Gastroesophageal sphincter (tissue), 4 donors: ENCODE data around the gene TPSD1. TPM values are rescaled to one million over a fixed set of nuclear protein-coding genes. Genes with fewer than 3 reads are reported as not detected.
"Not testable (repeated sequence)": the region's sequence is repeated elsewhere in the genome, so short reads cannot be mapped to it uniquely, and the experiment has no call there.

Source experiments
- ATAC-seq: fragments of 150-250 bp; one replicate; pipeline ENCODE4 v1.9.1; 2016; ENCODE audit warnings: mild to moderate bottlenecking, moderate library complexity
- H3K27ac ChIP-seq, 4 donors: fragments of 200-600 bp; sonication (generic) in 3 of 4; 1 replicate in 3 of 4; 2 replicates in 1 of 4; pipeline ENCODE4 v1.5.1; 2016 to 2019
- H3K27me3 ChIP-seq: fragments of 200-600 bp; sonication (generic); one replicate; pipeline ENCODE4 v1.5.1; 2019
- H3K36me3 ChIP-seq, 2 donors: fragments of 200-600 bp; sonication (generic); one replicate each; pipeline ENCODE4 v1.5.1; 2019; ENCODE audit warnings: control low read depth in 1 of 2
- H3K4me1 ChIP-seq, 3 donors: fragments of 200-600 bp; sonication (generic); 1 replicate in 2 of 3; 2 replicates in 1 of 3; pipeline ENCODE4 v1.5.1; 2016 to 2019; ENCODE audit warnings: control low read depth in 2 of 3
- H3K4me3 ChIP-seq, 2 donors: fragments of 200-600 bp; sonication (generic); one replicate each; pipeline ENCODE4 v1.5.1; 2019; ENCODE audit warnings: mild to moderate bottlenecking in 1 of 2, moderate library complexity in 1 of 2
- H3K9me3 ChIP-seq, 3 donors: fragments of 200-600 bp; sonication (generic); one replicate each; pipeline ENCODE4 v1.5.1; 2017 to 2019; ENCODE audit warnings: control low read depth in 2 of 3
- EP300 ChIP-seq: sonication (generic); formaldehyde crosslinking; IDR thresholded peaks from one replicate; pipeline ENCODE4 v1.6.1; 2017; ENCODE audit warnings: antibody characterized with exemption, mild to moderate bottlenecking
- POLR2A ChIP-seq, 2 donors: fragments of 450-650 bp; IDR thresholded peaks; one replicate each; pipeline ENCODE4 v1.6.1; 2017; ENCODE audit warnings: antibody characterized with exemption in 2 of 2, mild to moderate bottlenecking in 2 of 2, moderate library complexity in 1 of 2
- POLR2AphosphoS5 ChIP-seq: sonication (generic); formaldehyde crosslinking; IDR thresholded peaks from one replicate; pipeline ENCODE4 v1.6.1; 2017; ENCODE audit warnings: antibody characterized with exemption
- WGBS, 2 donors: methylation state at CpG; one replicate each; pipeline ENCODE4 v1.1.5; 2018; ENCODE audit warnings: low coverage in 1 of 2; 5-methylcytosine and 5-hydroxymethylcytosine counted together
- total RNA-seq, 4 donors: library from RNA; depleted of rRNA; stranded (reverse); fragments of >200 nt; gene quantifications; one replicate each; pipeline ENCODE4 v1.1.0, GENCODE V29; 2016
- TF ChIP-seq, protein P1 (sequence below), 4 experiments: fragments of 200-600 bp in 2 of 4; fragments of 450-650 bp in 2 of 4; sonication (generic) in 1 of 4; IDR thresholded peaks; one replicate each; pipeline ENCODE4 v1.5.1; 2017 to 2019; ENCODE audit warnings: antibody characterized with exemption in 4 of 4, mild to moderate bottlenecking in 2 of 4, moderate library complexity in 2 of 4

TPSD1 gene
- total RNA-seq, 4 donors from 2014 or later = 2.8 to 6.4 (median 3.7) TPM; not detected in 1

DNA sequence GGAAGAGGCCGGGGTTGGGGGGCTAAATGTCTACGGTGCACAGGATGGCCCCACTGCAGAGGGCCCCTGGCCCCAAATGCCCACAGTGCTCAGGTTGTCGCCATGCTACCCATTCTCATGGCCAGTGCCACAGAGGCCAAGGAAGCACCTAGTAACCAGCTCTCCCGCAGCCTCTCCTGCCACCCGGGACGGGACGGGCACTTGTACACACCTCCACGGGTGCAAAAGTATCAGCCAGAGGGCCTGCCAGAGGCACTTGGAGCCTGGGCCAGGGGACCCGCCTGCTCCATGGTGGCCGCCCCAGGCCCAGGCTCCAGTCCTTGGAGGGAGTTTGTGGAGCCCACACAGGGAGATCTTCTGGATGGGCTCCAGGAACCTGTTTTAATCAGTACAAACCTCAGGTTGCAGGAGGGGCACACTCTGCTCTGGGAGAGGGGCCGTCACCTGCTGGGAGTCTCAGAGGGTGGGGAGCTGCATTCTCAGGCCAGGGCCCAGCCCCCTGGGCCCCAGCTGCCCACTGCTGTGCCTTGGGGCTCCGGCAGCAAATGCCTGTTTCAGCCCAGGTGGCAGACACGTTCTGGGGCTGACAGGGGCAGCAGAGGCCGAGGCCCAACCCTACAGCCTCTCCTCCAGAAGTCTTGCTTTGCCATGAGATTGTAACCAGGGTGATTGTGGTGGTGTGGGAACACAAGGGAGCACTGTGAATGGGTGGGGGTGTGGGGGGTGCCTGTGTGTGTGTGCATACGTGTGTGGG lies 7.9 kb downstream of the TPSD1 start:
- 57 to 69% methylated on average over 5 to 6 of the region's 15 CpGs for WGBS, 2 donors
- H3K27me3 ChIP-seq = peaks cover 70% of the 10 kb centered on the region
- TF ChIP-seq EP300 (no peak), POLR2A (IDR thresholded peaks at IDR 0.05) (no peak), POLR2AphosphoS5 (no peak)
- TF ChIP-seq, protein P1, sequence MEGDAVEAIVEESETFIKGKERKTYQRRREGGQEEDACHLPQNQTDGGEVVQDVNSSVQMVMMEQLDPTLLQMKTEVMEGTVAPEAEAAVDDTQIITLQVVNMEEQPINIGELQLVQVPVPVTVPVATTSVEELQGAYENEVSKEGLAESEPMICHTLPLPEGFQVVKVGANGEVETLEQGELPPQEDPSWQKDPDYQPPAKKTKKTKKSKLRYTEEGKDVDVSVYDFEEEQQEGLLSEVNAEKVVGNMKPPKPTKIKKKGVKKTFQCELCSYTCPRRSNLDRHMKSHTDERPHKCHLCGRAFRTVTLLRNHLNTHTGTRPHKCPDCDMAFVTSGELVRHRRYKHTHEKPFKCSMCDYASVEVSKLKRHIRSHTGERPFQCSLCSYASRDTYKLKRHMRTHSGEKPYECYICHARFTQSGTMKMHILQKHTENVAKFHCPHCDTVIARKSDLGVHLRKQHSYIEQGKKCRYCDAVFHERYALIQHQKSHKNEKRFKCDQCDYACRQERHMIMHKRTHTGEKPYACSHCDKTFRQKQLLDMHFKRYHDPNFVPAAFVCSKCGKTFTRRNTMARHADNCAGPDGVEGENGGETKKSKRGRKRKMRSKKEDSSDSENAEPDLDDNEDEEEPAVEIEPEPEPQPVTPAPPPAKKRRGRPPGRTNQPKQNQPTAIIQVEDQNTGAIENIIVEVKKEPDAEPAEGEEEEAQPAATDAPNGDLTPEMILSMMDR (IDR thresholded peaks at IDR 0.05) = no peak
- H3K27ac ChIP-seq = no peak overlapping the region
- no peaks in the 10 kb centered on the region for H3K9me3 ChIP-seq
- H3K4me3 ChIP-seq = no peak overlapping the region
- no peaks in the 10 kb centered on the region for H3K36me3 ChIP-seq
- peaks cover 0 to 7% (median 0%) of the 10 kb centered on the region in 3 donors for H3K4me1 ChIP-seq
- no peak for ATAC-seq

DNA sequence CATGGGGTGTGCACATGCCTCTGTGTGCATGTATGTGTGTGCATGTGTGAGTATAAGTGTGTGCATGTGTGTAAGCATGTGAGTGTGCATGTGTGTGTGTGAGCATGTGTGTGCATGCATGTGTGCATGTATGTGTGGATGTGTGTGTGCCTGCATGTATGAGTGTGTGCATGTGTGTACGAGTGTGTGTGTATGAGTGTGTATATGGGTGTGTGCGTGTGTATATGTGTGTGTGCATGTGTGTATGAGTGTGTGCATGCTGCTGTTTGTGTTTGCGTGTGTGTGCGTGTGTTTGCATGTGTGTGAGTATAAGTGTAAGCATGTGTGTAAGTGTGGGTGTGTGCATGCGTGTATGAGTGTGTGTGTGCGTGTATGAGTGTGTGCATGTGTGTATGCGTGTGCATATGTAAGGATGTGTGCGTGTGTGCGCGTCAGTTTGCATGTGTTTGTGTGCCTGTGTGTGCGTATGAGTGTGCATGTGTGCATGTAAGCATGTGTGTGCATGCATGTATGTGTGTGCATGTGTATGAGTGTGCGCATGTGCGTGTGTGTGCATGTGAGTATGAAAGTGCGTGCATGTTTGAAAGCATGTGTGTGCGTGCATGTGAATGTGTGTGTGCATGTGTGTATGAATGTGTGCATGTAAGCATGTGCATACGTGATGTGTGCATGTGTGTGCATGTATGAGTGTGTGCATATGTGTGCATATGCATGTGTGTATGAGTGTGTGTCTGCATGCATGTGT lies 8.6 kb downstream of the TPSD1 start:
- Histone ChIP-seq H3K9me3 (no peaks in the 10 kb centered on the region), H3K4me3 (no peak overlapping the region), H3K27me3 (peaks cover 68% of the 10 kb centered on the region), H3K4me1 (no peaks in the 10 kb centered on the region), H3K36me3 (no peaks in the 10 kb centered on the region), H3K27ac (no peak overlapping the region)
- TF ChIP-seq EP300 (no peak), POLR2AphosphoS5 (no peak), POLR2A (IDR thresholded peaks at IDR 0.05) (no peak)
- TF ChIP-seq, protein P1 (IDR thresholded peaks at IDR 0.05) = no peak
- WGBS, 2 donors = 82 to 90% methylated on average over 12 to 16 of the region's 16 CpGs
- no peak for ATAC-seq

DNA sequence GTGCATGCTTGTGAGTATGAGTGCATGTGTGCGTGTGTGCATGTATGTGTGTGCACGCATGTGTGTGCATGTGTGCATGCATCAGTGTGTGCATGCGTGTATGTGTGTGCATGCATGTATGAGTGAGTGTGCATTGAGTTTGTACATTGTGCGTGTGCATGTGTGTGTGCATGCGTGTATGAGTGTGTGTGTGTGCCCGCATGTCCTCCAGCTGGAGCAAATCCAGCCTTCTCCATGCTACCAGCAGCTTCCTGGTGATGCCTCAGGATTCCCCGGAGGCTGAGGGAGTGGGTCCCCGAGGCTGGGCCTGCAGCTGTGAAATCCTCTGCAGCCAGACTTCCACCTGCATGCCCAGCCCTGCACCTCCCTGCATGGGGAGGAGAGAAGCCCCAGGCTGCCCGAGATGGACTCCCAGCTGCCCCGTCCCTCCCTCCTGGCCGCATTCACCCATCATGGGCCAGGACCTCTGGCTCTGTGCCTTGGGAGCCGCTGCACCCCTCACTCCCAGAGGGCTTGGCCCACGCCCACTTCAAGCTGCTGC lies 9.3 kb downstream of the TPSD1 start:
- H3K36me3 ChIP-seq = no peaks in the 10 kb centered on the region
- H3K4me3 ChIP-seq = no peak overlapping the region
- 80 to 96% methylated on average over 3 to 5 of the region's 13 CpGs for WGBS, 2 donors
- H3K27me3 ChIP-seq = peaks cover 68% of the 10 kb centered on the region
- H3K27ac ChIP-seq = no peak overlapping the region
- no peaks in the 10 kb centered on the region for H3K4me1 ChIP-seq
- no peak for ATAC-seq
- TF ChIP-seq, protein P1 (IDR thresholded peaks at IDR 0.05) = no peak
- no peak for TF ChIP-seq POLR2A (IDR thresholded peaks at IDR 0.05)
- TF ChIP-seq EP300 = no peak
- no peak for TF ChIP-seq POLR2AphosphoS5
- no peaks in the 10 kb centered on the region for H3K9me3 ChIP-seq

DNA sequence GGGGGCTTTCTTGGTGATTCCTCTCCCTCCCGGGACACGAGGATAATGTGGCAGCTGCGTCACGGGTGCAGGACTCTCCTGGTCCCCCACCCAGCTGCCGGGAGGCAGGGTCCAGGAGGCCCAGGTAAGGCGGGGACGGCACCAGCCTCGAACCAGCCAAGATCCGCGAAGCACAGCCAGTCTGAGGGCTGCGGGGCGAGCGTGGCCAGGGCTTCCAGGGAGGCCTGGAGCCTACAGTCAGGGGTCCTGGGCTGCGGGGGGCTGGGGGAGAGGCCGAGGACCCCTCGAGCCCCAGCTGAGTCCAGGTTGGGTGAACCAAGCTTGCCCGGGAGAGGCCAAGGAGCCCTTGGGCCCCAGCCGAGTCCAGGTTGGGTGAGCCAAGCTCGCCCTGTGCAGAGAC lies 10.0 kb downstream of the TPSD1 start:
- Histone ChIP-seq H3K4me3 (no peak overlapping the region), H3K27me3 (peaks cover 63% of the 10 kb centered on the region), H3K36me3 (no peaks in the 10 kb centered on the region), H3K9me3 (no peaks in the 10 kb centered on the region), H3K27ac (no peak overlapping the region), H3K4me1 (no peaks in the 10 kb centered on the region)
- WGBS, 2 donors = 80 to 100% methylated on average over 1 of the region's 19 CpGs
- ATAC-seq = no peak
- TF ChIP-seq EP300 = no peak
- no peak for TF ChIP-seq POLR2AphosphoS5
- TF ChIP-seq, protein P1 (IDR thresholded peaks at IDR 0.05) = no peak
- TF ChIP-seq POLR2A (IDR thresholded peaks at IDR 0.05) = no peak

DNA sequence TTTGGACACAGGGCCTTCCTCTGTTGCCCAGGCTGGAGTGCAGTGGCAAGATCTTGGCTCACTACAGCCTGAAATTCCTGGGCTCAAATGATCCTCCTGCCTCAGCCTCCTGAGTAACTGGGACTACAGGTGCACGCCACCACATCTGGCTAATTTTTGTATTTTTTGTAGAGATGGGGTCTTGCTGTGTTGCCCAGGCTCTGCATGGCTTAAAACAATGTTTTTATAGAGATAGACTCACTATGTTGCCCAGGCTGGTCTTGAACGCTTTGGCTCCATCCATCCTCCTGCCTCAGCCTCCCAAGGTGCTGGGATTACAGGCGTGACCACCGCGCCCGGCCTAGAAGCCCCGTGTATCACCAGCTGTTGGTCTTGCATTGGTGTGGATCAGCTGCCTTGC lies 13.5 kb downstream of the TPSD1 start:
- H3K9me3 ChIP-seq, H3K27ac ChIP-seq, H3K36me3 ChIP-seq, H3K4me3 ChIP-seq, ATAC-seq: not testable (repeated sequence)
- H3K27me3 ChIP-seq = peaks cover 64% of the 10 kb centered on the region
- H3K4me1 ChIP-seq = peaks cover 0 to 11% (median 3%) of the 10 kb centered on the region in 3 donors
- 92 to 100% methylated on average over 6 to 7 of the region's 7 CpGs for WGBS, 2 donors
